Activated CD4-positive, CD25-positive, alpha-beta regulatory T cell (primary cell): ENCODE results near the gene LRMDA.
"Not testable (repeated sequence)": the region's sequence is repeated elsewhere in the genome, so short reads cannot be mapped to it uniquely, and the experiment has no call there.

Experiments
- DNase-seq, 4 experiments: peaks; one replicate each; lab custom pipeline; 2025; lab: John Stamatoyannopoulos, UW

Gene LRMDA

DNA sequence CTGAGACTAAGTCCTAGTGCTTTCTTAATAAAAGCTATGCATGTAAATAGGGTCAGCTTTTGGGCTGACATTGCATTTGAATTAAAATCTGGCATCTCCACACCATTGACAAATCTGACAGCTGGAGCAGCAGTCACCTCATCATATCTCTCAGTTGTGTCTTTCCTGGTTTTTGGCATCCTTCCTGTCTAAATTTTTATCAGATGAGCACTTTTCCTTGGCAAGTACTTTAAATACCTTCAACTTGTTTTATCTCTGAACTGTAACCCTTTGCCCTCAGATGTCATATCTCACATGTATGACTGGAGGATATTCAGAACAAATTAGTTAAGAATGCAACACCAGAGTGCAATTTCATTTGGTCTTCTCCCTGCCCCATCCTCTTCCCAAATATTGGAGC lies 1066.2 kb downstream of the LRMDA start:
- no peak for DNase-seq

DNA sequence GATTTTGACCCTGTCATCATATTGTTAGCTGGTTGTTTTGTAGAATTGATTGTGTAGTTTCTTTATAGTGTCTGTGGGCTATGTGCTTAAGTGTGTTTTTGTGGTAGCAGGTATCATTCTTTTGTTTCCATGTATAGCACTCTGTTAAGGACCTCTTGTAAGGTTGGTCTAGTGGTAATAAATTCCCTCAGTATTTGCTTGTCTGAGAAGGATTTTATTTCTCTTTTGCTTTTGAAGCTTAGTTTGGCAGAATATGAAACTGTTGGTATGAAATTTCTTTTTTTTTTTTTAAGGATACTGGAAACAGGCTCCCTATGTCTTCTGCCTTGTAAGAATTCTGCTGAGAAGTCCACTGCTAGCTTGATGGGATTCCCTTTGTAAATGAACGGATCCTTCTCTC lies 1073.4 kb downstream of the LRMDA start:
- DNase-seq = no peak

DNA sequence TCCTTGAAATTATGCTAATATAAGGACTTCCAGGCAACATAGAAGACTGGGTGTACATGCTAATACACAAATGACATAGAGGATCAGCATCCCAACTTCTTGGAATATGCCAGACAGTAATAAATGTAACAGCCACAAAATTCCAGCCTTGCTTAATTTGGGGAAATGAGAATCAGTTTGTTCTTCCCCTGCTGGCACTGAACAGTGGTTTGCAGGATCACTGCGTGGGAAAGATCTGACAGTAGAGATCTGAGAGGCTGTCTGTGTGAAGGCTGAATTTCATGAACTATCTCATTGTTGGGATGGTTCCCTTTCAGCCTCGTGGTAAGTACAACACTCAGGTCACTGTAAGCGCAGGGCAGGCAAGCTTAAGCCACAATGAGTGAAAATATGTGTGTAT lies 1078.0 kb downstream of the LRMDA start:
- DNase-seq = no peak

DNA sequence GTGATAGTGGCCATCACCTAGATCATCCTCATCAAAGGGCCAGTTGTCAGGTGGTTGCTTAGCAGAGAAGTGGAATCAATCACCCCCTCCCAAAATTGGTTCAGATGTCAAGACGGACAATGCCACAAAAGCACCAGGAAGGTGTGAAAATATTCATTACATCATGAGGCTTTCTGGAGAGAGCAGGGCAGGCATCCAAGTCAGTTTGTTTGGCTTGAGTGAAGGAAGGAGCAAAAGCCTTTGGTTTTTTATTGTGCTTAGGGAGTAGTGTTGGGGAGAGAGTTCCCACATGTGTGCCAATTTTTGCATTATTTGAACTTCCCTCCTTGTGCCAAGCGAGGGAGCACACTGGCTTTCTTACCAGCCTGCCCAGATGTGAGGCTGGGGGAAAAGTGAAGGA lies 1082.9 kb downstream of the LRMDA start:
- DNase-seq = no peak

DNA sequence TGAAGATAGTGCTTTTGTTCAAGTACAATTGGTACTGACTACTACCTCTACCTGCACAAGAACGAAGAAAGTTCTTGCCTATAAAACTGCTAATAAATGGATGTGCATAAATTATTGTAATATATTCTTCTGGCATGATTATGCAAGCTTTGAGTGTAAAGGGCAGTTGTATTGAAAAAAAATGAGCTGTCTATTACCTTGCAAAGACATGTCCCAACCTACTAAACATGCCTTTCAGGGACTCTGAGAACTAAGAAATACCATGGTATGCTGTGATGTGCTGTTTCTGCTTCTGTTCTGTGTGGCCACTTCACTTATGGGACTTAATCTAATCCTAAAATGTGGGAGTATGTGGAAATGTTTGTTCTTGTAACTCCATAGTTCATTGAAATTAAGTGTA lies 1083.4 kb downstream of the LRMDA start:
- DNase-seq = no peak

DNA sequence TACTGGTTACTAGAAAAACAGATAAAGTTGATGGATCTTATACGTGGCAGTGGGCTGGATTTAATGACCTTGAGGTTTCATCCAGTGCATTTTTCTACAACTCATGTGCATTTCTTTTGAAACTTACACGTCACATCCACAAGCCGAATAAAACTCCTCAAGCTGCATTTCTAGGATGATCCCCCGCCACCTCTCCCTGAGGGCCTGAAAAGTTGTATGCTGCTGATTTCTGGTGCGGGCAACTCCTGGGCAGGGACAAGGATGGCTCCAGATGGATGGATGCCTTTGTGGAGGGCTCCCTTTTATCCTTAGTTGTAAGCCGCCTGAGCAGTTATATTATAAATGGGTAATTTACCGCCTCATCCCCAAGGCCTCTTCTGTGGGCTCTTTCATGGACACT lies 1091.1 kb downstream of the LRMDA start:
- no peak for DNase-seq

DNA sequence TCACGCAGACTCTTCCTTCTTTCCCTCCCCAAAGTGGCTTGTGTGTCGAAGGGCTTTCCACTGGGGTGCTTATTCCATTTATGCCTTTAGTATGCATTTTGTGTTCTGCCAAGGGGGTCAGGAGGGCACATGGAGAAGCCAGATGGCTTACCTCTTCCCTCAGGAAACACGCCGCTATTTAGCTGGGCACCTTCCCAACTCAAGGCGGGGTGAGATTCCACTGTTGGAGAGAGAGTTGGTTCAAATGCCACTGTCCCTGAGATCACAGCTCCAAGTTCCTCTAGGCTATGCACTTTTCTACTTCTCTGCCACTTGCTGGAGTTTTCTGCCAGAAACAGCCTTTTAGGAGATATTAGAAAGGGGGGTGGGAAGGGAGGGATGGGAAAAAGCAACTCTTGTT lies 1091.8 kb downstream of the LRMDA start:
- DNase-seq = no peak

DNA sequence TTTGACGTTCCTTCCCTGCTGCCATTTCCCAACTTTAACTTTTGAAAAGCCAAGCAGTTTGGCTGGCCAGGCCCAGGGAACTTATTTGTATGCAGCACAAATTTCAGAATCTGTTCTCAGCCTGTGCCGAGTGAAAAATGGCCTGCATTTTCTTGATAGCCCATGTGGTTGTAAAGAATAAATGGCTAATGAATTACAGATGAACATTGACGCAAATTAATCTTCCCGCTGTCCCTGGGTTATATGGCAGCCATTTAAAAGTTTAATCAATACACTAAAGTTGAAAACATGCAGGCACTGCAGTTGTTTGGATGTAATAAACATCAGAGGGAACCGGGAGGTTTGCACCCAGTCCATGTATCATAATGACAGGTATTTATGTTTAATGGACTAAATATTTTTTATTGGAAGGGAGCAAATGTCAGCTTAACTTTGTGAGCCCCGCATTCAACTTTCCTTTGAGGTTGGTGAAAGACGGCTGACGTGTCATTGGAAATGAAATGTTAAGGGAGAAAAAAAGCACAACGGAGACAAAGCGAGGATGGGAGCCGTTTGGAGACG lies 1092.4 kb downstream of the LRMDA start:
- no peak for DNase-seq

DNA sequence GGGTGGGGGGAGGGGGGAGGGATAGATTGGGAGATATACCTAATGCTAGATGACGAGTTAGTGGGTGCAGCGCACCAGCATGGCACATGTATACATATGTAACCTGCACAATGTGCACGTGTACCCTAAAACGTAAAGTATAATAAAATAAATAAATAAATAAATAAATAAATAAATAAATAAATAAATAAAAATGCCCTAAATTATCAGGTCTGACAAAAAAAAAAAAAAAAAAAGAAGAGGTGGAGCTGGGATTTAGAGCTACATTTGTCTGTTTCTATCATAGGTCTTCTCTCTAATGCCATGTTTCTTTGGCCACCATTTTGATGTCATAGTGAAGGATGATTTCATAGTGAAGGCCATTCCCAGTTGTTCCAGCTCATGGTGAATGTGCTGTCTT lies 1095.4 kb downstream of the LRMDA start:
- not testable (repeated sequence) for DNase-seq

DNA sequence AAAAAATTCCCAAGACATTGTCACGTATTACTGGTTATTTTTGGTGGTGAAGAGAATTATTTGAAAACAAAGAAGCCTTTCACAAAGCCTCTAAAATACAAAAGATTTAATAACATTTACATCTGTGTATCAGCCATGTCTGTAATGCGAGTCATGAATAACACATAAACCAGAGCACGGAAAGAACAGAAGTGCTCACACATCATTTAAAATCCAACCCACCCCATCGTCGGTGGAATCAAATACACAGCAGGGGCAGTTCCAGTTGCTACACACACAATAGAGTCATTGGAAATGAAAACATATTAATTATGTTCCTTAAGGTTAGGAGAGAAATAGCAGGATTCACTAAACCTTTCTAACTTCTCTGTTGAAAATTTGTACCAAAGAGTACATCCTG lies 1108.9 kb downstream of the LRMDA start:
- no peak for DNase-seq

DNA sequence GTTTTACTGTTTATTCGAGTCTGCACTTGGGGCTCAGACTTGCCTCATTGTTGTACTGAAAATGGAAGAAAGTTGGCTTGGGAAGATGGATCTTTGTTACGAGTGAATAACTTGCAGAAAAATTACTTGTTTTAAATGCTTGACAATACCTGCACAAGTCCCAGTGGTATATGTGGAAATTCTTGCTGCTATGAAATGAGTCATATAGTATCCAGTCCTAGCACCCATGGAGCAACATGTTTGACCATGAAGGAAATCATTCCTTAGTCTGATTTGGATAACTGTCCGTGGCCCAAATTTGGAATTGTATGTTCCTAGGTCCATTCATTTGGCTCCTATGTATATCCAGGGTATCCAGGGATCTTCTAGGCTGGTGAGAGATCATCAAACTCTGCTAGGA lies 1109.4 kb downstream of the LRMDA start:
- DNase-seq = no peak

DNA sequence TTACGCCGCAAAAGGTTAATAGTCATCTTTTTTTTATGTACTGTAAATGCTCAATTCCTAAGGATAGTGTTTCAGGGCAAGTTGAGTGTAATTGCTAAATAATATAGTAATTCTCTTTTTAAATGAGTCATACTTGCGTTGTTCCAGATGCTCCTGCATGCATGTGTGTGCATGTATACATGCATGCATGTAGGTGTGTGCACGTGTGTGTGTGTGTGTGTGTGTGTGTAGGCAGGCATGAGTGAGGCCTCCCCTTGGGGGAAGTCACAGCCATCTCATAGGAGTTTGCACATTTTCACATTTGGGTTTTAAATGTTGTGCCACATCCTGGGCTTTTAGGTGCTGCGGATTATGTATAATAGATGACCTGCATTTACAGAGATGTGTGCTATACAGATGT lies 1110.4 kb downstream of the LRMDA start:
- DNase-seq = no peak

DNA sequence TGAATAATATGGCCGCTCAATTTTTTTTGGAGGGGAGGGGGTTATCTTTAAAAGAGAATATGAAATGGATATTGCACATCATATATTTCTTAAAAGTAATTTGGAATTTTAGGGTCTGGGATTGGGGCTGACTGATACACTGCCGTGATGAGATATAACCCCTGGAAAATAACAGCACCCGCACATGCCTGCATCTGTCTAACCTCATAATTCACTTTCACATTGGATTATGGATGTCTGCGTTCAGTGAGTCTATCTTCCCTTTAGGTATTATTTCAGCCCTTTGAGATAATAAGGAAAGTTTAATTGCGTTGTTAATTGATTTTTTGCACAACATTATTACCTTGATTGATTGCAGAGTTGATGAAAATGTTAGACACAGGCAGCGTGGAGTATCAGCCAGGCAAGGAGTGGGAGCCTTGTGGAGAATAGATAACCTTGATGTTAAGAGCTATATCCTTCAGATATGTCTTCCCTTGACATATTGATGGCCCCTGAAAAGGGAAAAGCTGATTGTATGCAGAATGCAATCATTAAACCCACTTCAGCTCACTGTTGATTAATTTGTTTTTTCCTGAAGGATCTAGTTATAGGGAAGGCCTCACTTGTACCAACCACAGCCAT lies 1111.0 kb downstream of the LRMDA start:
- no peak for DNase-seq

DNA sequence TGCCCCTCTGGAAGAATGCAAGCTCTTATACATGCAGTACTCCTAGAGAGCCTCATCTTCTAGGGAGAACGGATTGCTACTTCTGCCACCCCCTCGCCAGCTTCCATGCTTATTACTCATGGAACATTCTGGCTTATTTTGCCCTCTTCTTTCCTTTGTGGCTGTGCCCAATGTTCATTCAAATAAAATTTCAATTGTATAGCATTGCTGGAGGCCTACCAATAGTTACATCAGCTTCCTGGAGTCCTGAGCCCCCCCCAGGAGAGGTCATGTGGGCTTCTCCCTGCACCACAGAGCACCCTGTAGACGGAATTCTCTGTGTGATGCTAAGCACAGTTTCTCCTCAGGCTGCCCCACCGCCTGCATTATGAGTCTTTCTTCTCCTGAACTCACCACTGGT lies 1112.2 kb downstream of the LRMDA start:
- DNase-seq = no peak

DNA sequence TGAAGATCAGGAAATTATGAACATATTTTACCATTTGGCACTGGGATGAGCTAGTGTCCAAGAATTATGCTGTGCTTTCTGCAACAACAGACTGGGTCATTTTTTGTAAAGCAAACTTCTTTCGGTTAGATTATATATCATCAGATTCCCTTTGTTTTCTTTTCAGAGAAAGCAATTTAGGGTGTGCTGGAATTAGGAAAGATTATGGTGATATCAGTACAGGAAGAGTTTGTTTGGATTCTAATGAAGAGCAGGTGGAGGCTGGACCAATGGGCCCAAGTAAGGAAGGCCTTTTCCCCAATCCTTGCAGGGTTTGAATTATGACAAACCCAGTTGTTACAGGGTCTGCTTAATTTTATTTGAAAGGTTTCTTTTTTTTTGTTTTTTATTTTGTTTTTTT lies 1113.4 kb downstream of the LRMDA start:
- no peak for DNase-seq

DNA sequence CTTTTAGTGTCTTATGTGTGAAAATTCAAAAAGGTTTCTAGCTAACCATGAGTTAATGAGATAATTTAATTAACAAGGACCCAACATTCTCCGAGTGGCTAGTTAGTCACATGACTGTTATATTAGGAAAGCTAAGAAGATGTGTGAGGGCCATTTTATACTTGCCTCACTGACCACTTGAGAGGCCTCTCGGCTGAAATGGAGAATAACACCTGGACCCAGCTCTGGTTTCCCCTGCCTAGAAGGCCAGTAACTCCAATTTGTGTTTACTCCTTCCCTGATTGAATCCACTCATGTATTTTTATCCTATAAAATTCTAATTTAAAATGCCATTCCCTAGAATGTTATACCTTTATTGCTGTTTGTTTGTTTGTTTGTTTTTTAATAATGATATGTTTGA lies 1115.0 kb downstream of the LRMDA start:
- DNase-seq = no peak

DNA sequence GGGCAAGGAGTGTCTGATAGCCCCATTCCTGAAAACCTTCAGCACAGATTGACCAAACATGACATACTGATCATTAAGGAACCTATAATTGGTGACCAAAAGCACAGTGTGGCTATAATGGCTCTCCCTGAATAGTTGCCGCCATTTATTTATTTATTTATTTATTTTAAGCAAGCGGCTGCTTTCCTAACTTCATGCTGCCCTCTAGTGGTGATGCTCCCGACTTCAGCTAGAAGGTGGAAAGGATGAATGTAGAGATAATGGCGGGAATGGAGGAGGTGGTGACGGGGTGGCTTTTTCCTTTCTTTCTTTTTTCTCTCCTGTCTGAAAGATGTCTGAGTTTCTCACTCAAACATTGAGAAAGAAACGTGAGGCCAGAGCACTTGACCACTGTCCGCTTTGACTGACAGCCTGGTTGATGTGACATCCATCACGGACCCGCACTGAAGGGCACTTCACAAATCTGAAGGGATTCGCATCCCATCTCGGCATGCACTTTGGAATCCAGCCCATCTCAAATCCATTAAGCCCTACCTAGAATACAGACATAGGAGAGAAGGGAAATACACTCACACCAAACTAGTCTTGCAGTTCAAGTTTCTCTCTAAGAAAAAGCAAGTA lies 1116.0 kb downstream of the LRMDA start:
- peak in 2 of 4 experiments; percentile 5 to 7 for DNase-seq

DNA sequence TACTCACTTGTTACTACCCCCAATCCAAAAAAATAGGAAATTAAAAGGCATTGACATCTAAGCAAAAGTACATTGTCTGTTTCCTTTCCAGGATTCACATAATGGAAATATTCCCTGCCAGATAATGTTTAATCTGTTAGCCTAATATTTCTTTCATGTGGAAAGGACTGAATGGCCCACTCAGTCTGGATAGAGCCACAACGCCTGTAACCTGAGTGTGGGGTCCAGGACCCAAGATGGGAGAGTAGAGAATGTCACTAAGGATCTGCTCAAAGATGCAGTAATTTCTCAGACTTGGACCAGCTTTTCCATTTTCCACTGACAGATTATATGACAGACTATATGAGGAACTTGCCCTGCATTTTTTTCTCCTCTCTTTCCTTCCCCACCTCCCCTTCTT lies 1117.3 kb downstream of the LRMDA start:
- no peak for DNase-seq

DNA sequence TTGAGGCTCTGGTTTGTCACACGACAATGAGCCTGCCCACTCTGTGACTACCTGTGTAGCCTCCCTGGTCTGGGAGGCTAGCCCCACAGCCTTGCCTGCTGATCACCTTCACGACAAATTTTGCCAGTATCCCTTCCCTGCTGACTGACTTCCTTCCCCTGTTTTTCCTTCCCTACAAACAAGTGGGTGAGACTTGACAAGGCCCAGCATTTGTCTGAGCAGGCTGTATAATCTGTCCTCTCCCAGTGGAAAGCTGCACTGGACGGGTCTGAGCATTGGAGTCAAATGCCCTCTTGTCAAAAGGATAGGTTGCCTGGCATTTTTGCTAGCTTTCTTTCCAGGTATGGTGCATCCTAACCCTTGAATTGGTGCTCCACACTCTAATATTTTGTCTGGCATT lies 1117.7 kb downstream of the LRMDA start:
- no peak for DNase-seq

DNA sequence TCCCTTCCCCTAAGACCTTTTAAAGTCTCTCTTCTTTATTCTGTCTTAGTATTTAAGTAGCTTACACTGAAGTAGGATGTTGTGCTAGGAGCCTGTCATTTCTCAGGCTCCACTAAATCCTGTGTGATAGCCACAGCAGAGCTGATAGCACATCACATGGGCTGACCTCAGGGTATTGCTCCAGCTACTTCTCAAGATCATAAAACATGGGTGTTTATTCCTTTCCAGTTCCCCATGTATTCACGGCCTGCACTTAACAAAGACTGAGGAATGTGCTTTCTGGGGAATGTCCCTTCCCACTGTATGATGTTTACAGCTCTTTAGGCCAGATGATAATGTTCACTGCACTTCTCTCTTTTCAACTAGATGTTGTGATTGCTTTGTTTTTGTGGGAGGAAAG lies 1119.4 kb downstream of the LRMDA start:
- DNase-seq = no peak

DNA sequence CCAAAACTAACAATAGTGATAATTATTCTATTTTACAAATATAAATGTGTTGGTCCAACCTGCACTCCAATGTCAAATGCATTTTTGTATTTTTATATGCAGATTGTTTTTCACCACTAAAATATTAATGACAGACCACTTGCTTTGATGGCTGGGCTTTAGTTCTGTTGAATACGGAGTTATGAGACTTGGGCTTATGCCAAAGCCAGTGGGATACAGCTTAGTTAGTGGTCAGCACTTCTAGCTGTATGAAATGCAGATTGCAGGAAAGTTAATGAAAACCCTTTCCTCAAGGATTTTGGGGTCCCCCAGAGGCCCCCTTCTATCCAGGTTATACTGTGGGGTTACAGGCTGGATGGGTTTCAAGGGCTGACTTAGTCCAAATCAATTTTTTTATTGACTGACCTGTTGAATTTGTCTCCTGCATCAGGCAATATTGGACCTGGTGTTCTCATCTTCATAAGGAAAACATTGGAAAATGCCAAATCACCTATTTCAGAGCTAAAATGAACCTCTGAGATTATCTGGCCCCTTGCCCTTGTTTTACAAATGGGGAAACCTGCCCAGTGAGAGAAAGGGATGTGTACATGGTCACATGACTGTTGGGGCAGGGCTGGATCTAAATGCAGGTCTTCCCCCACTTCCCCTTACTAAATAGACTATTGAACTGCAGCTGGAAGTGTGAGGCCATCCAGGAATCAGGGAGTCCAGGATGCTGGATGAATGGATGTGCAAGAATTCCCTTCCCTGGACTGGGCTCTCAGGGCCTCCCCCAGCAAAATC lies 1120.9 kb downstream of the LRMDA start:
- no peak for DNase-seq

DNA sequence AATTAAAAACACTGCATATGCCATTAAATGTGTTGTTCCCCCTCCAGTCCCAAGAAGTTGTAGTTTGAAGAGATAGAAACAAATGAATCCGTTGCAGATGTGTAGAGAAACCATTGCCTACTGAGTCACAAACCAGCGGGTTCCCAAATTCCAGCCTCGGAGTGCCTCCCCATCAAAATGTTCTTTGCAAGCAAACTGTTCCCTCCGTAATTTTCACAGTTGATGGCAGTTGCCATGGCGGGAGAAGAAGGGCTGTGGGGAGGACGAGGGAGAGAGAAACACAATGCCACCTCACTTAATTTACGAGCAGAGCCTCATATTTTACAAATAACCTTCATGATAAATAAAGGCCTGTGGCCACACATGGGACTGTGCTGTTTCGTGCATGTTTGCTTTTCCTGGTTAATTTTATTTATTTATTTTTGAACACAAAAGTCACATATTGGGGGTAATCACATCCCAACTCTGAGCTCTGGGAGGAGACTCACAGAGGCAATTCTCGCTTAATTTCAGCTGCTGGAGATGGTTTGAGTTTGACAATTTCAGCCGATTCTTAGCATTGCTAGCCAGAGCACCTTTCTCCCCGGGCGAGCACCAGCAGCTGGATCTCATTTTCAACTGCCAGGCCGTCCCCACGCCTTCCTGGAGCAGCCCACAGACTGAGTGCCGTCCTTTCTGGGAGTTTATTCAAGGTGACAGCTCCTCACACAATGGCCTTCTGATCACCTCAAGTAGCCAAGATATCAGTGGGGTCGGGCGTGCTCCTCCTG lies 1122.0 kb downstream of the LRMDA start:
- no peak for DNase-seq
